Prostate gland (tissue), 2 donors: Measurements from ENCODE around the gene JMJD8.
A peak's percentile ranks its signal among the peaks of the same experiment; 100 is the strongest.

Experiments
- CTCF ChIP-seq, 4 experiments: fragments of 200-600 bp in 2 of 4; fragments of 450-650 bp in 2 of 4; sonication (generic) in 2 of 4; IDR thresholded peaks; 1 replicate in 3 of 4; 2 replicates in 1 of 4; pipeline ENCODE4 v1.5.1; 2016 to 2019; ENCODE audit warnings: antibody characterized with exemption in 4 of 4, mild to moderate bottlenecking in 2 of 4, moderate library complexity in 2 of 4
- POLR2AphosphoS5 ChIP-seq: sonication (generic); formaldehyde crosslinking; IDR thresholded peaks from one replicate; pipeline ENCODE4 v1.6.1; 2017; ENCODE audit warnings: antibody characterized with exemption

DNA sequence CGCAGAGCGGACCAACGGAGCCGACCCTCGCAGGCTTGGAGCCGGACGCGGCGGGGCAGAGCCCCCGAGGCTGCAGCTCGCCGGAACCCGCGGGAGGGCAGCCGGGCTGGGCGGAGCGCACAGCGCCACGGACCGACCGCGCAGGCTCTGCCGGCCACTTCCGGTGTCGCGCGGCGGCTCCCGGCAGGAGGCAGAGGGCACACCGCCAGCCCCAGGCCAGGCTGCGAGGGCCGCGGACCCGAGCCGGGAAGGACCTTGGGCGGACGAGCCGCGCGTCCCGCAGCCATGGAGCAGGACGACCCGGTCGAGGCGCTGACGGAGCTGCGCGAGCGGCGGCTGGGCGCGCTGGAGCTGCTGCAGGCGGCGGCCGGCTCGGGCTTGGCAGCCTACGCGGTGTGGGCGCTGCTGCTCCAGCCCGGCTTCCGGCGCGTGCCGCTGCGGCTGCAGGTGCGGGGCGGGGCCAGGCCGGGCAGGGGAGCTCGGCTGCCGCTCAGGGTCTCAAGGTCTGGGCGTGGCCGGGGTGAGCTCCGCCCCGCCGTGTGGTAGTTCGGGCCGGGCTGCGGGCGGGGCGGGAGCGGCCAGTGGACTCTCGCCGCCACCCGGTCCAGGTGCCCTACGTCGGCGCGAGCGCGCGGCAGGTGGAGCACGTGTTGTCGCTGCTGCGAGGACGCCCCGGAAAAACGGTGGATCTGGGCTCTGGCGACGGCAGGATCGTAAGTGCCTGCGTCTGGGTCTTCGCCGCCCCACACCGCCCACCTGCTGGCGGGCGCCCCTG lies 37.0 kb upstream of the JMJD8 start, which contains the start of gene ANTKMT:
- TF ChIP-seq CTCF (IDR thresholded peaks at IDR 0.05) (peak in 2 of 4 experiments; percentile 49 to 56), POLR2AphosphoS5 (no peak)
